ENCODE measurements around the gene KRTAP9-4.
"Not testable (repeated sequence)": the region's sequence is repeated elsewhere in the genome, so short reads cannot be mapped to it uniquely, and the experiment has no call there.

GRCh38 chr17:41226598-41227095, 22.8 kb upstream of the KRTAP9-4 start, which contains the start of gene KRTAP9-2:
- not testable (repeated sequence) for TF ChIP-seq CTCF, POLR2A (IDR thresholded peaks at IDR 0.05)
